Dermis microvascular lymphatic vessel endothelial cell (primary cell): ENCODE data around the gene KLK11. TPM values are rescaled to one million over a fixed set of nuclear protein-coding genes. Genes with fewer than 3 reads are reported as not detected.
"Not testable (repeated sequence)": the region's sequence is repeated elsewhere in the genome, so short reads cannot be mapped to it uniquely, and the experiment has no call there.

Source experiments
- DNase-seq, 2 donors: peaks; one replicate each; pipeline versions ENCODE4 v3.0.0 to v3.0.0-alpha.2; 2010; ENCODE audit warnings: low read depth in 2 of 2
- total RNA-seq: library from RNA; depleted of rRNA; stranded (reverse); fragments of >200 nt; gene quantifications from 2 replicates; pipeline ENCODE4 v1.2.1, GENCODE V29; 2014

KLK11 gene
- total RNA-seq, 1 donor from 2014 or later: not detected

DNA sequence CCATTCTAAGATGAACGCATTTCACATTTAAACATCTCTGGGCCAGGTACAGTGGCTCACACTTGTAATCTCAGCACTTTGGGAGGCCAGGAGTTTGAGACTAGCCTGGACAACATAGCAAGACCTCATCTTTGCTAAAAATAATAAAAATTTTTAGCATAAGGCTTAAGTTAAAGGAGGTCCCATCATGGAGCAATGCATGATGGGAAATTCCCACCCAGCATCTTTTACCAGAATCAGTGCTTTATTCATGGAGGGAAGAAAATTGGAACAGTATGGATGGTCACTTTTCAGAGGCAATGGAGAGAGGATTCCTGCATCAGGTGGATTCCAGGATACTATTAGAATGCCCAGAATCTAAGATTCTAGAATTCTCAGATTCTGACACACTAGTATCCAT, 21.2 kb downstream of the KLK11 start:
- no peak for DNase-seq

DNA sequence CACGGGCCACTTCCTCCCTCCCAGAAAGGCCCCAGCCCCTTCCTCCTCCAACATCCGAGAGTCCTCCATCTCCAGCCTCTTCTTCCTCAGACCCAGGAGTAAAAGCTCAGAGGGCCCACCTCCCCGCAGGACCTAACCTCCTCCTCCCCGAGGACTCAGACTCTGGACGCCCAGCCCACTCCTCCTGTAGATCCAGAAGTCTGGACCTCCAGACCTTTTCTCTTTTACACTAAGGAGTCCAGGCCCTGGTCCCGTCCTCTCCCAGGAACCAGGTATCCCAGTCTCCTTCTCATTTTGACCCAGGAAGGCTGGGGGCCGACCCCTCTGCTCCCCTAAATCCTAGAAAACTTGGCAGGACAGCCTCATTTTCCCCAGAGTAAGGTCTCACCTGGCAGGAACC, 23.1 kb downstream of the KLK11 start:
- no peak for DNase-seq

DNA sequence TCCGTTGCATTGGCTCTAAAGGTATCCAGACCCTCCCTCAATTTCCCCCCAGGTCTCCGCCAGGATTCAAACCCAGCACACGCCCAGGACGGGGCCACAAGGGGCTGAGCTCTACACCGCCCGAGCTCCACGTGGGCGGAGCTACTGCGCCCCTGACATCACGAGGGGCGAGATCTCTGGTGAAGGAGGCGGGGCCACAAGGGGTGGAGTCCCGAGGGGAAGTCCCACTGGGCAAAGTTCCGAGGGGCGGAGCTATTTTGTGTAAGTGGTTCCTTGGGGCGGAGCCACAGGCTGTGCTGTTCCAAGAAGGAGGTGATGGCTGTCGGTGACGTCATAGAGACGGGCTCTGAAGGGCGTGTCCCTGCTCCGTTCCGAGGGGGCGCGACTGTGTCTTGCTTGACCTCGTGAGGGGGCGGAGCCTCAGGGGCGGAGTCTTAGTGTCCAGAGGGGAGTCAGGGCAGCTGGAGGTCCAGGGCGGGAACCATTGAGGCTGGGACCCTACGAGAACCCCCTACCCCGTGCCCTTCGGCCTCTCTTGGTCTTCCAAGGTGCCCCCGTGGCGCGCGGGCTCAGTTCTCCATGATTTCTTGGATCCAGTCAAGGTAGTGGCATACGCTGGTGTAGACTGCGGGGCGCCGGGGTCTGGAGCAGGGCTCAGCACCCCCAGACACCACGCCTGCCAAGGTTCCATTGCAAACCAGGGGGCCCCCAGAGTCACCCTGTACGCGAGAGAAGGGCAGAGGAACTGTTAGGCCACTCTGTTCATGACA, 23.7 kb downstream of the KLK11 start:
- no peak for DNase-seq

DNA sequence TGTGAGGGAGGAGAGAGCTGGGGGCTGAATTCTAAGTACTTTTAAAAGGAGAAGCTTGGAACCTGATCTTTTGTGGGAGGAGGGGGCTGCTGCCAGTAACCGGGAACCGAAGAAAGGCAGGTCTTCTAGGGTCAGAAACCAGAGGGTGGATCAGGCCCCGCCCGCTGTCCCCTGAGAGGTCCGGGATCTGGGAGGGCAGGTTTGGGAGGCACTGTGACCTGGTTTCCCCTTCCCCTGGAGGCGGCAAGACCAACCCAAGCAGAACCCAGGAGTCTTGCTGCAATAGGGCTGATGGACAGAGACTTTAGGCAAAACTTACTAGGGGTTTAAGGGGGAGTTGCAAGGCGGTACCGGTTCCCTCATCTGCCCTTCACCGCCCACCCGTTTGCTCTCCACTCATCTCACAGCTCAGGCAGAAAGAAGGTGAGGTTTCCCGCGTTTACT, 24.3 kb downstream of the KLK11 start:
- DNase-seq: no peak

DNA sequence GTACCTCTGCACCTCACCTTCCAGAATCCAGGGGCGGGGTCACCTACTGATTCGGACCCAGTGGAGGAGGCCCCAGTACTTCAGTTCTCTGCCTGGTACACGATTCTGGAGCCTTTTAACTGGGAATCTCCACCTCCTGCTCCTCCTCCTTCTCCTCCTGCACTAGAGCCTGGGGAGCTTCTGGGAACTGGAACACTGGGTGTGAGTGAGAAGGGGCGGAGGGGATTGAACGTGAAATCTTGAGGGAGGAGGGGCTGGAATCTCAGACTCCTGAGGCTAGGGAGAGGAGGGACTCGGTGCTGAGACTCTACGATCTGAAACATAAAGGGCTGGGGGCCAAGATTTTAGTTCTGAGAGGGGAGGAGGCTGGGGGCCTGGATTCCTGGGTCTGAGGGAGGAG, 24.9 kb downstream of the KLK11 start, which contains the start of gene KLK8:
Gene KLK8 (minus strand): TSS at position 90 of the 400 bp plus-strand sequence. CDS start 437 bp downstream, outside the sequence.
- DNase-seq: no peak

DNA sequence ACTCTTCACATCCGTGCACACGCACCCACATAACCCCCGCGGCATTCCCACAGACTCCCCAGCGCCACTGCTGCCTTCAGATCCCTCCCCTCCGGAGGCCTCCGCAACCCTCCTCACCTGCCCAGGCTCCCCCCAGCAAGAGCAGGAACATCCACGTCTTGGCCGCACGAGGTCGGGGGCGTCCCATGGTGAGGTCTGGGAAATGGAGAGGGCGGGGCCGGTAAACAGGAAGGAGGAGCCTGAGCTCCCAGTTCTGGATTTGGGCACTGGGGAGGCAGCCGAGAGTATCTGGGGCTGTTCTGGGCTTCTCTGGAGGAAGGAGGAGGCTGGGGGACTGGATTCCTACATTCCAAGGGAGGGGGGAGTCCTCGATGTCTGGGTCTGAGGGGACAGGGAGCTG, 25.4 kb downstream of the KLK11 start:
- no peak for DNase-seq

DNA sequence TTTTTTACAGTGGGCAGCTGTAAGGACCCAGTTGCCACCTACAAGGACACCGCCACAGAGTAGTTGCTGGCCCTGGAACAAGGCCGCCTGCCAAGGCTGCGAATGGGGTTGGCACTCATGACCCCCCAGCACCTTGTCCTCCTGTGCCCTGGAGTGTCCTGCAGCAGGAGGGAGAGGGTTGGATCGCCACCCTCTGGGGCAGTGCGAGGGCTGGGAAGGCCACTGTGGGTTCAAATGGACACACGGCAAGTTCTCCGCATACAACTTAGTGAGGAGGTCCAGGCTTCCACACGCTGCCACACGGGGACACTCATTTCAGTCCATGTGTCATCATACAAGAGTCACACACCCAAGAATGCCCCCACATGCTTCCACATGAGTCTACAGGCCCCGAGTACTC, 26.0 kb downstream of the KLK11 start:
- no peak for DNase-seq

DNA sequence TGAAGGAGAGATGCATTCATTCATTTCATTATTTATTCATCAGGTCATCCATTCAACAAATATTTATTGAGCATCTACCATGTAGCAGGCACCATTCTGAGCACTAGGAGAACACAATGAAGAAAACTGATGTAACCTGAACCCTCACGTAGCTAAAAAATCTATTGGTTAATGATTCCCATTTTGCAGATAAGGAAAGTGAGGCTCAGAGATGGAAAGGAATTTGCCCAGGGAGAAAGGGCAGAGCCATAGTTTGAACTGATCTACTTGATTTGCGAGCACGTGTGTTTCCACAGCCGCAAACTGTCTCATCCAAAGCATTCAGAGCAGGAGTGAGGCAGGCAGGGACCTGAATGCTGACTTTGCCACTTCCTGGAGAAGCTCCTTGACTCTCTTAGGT, 27.7 kb downstream of the KLK11 start:
- no peak for DNase-seq

DNA sequence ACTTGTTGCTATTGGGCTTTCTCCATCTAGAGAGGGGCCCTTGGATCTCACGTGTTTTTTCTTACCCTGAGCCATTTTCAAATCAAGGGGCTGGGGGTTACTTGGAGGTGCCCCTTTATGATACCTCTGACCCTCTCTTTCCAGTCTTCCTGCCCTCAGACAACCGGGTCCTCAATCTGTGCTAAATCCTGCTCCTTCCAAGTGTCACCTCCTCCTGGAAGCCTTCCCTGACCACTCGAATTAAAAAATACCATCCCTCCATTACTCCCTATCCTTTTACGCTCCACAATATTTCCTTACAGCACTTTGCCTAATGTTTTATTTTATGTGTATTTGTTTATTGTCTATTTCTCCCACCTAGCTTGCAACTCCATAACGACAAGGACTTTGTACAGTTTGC, 28.4 kb downstream of the KLK11 start:
- DNase-seq: no peak

DNA sequence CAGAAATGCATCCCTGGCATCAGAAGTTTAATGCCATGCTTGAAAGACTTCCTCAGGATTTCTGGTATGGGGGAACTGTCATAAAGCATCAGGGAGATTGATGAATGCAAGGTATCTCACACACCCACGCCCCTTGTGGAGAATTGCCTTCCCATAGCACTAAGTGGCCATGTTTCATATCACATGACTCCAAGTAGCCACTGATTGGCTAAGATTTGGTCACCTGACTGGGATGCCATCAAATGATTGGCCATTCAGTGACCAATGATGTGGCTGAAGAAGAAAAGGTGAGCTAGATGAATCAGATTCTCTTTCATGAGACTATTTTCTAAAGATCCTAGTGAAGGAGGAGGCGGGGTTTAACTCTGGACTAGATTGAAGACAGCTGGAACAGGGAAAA, 32.3 kb downstream of the KLK11 start:
- DNase-seq: no peak

DNA sequence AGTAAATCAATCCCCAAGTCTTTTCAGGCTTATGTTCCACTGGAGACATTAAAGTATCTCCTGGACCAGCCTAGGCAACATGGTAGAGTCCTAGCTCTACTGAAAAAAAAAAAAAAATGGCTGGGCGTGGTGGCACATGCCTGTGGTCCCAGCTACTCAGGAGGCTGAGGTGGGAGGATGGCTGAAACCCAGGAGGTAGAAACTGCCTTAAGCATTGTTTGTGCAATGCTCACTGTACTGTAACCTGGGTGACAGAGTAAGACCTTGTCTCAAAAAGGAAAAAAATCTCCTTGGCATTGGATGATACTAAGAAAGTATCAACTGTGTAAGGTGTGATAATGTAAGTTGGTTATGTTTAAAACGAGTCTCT, 33.8 kb downstream of the KLK11 start:
- no peak for DNase-seq

DNA sequence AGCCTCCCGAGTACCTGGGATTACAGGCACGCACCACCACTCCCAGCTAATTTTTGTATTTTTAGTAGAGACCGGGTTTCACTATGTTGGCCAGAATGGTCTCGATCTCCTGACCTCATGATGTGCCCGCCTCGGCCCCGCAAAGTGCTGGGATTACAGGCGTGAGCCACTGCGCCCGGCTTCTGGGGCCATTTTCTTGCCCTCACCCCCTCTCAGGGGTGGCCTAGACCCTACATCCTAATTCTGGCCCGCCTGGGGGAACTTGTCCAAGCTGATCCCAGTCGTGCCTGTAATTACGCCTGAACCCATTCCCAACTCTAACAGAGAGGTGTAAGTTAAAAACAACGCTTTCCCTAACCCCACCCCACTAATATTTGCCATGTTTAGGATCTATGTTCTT, 42.0 kb downstream of the KLK11 start:
- not testable (repeated sequence) for DNase-seq

DNA sequence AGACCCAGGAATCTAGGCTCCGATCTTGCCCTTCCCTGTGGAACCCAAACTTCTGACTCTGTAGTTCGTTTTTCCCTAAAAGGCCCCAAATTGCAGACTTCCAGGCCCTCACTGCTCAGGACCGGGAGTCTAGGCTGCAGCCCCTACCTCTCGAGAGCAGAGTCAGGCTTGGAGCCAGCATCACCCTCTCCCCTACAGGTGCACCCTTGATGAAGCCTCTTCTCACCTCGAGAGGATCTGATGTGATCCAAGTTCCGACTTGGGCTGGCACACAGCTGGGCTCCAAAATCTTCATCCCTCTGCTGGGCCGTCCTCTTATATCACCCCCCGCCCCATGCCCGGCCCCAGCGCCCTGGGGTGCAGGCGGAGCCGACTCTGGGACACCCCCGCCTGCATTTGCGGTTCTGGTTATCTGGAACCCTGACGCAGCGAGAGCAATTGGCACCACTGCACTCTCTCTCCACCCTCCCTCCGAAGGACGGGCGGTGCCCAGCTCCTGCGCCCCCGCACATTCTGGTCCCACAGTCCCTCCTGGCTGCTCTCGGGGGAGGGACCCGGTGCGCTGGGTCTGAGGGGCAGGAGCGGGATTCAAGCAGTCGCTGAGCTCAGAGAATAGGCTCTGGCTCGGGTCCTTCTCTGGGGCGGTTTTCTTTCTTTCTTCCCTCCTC, 42.7 kb downstream of the KLK11 start, which contains the start of gene KLK7:
Gene KLK7 (minus strand): TSS at position 293 of the 668 bp plus-strand sequence. CDS start 1,518 bp downstream, outside the sequence.
- DNase-seq: no peak

DNA sequence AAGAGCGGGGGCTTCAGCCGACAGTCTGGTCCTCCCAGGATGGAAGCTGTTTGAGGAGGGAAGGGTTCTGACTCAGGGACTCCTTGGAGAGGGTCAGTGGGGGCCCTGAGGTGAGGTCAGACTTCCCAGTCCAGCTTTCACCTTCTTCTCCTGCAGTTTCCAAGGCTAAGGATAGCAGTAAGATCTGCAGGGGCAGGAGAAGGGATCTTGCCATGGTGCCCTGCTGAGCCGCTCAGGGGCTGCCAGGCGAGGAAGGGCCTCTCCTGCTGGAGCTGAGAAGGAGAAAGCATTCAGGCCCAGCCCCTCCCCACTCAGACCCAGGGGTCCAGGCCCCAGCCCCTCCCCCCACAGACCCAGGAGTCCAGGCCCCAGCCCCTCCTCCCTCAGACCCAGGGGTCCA, 44.2 kb downstream of the KLK11 start:
- no peak for DNase-seq

DNA sequence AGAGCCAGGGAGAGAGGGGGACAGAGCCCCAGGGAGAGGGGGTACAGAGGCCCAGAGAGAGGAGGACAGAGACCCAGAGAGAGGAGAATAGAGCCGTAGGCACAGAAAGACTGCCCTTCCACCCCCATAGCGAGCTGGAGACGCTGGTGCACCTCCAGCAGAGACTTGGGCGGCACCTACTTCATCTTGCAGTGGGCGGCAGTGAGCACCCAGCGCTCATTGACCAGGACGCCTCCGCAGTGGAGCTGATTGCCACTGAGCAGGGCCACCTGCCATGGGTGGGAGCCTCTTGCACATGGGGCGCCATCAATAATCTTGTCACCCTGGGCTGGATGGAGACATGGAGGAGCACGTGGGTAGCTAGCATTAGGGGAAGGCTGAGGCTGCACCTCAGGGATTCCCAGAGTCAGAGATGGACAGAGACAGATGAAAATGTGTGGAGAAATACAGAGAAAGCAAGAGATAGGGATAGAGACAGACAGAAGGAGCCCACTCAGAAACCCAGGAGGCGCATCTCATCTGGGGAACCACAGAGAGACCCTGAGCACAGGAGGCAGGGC, 44.7 kb downstream of the KLK11 start:
- DNase-seq: no peak

DNA sequence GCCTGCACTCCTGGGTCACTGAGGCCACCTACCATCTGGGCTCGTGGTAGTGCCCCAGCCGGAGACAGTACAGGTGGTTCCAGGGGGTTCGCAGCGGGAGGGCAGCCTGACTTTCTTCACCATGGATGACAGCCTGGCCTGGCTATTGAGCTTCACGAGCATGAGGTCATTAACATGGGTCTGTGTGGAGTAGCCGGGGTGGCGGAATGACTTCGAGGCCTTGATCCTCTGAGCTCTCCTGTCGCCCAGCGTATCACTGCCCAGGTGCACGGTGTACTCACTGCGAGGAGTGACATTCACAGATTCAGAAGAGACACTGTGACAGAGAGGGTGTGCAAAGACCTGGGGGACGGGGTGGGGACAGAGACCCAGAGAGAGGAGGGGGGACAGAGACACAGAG, 46.2 kb downstream of the KLK11 start:
- DNase-seq: no peak

DNA sequence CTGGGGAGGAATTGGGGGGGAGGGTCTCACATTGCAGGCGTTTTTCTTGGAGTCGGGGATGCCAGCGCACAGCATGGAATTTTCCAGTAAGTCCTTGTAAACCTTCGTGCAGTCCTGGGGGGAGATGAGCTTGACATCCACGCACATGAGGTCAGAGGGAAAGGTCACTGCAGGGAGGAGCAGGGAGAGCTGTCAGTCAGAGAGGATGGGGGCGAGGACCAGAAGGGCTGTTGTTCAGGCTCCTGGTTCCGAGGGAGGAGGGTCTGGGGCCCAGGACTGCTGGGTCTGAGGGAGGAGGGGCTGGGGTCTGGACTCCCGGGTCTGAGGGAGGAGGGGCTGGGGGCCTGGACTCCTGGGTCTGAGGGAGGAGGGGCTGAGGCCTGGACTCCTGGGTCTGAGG, 46.7 kb downstream of the KLK11 start:
- DNase-seq: no peak

DNA sequence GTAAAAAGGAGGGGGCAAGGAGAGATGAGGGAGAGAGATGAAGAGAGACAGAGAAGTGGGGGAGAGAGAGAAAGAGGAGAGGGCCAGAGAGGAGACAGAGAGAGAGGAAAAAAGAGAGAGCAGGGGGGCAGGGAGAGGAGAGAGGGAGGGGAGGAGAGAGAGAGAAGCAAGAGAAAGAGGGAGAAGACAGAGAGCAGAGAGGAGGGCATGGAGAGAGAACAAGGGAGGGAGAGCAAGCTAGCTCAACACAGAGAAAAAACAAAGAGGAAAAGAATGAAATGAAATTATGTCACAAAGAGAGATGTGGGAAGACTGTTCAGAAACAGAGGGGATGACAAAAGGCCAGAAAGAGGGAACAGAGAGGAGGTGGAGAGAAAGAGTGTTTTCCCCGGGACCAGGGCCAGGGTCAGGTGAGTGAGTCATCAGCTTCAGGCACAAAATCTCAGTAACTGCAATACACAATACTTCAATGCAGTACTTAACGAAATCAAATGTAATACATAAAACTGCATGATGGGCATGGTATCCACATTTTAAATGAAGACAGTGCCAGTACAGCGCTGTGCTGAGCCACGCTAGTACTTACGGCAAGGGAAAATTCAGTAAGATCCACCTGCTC, 47.5 kb downstream of the KLK11 start:
- DNase-seq: no peak

DNA sequence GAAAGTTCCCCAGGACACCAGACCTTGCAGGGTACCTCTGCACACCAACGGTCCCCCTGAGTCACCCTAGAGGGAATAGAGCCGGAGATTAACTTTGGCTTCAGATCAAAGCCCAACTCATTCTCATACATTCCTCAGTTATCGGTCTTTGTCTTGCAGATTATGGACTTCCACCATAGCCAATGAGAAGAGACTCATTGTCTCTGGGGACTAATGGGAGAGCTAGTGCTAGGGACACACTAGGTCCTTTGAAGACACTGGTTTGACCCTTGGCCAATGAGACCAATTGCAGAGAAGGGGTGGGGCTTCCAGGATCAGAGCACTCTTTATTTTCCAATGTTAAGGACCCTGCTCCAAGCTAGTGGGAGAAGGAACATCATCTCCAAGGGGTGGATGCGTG, 48.8 kb downstream of the KLK11 start:
- no peak for DNase-seq

DNA sequence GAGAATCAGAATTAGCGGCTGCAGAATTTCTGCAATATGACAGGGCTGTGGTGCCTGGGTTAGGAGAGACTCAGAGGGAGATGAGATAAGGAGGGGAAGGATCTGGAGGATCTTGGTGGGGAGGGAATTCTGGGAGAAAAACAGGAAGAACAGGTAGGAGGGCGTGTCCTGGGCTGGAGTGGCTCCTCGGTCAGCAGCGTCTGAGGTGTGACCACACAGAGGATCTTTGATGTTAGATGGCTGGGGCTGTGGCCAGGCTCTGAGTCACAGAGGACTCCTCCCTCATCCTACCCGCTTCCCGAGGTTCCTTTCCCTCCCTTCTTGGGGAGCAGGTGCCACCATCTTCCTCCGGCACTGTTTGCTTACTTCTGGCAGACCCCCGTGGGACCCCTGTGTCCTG, 50.6 kb downstream of the KLK11 start:
- no peak for DNase-seq

DNA sequence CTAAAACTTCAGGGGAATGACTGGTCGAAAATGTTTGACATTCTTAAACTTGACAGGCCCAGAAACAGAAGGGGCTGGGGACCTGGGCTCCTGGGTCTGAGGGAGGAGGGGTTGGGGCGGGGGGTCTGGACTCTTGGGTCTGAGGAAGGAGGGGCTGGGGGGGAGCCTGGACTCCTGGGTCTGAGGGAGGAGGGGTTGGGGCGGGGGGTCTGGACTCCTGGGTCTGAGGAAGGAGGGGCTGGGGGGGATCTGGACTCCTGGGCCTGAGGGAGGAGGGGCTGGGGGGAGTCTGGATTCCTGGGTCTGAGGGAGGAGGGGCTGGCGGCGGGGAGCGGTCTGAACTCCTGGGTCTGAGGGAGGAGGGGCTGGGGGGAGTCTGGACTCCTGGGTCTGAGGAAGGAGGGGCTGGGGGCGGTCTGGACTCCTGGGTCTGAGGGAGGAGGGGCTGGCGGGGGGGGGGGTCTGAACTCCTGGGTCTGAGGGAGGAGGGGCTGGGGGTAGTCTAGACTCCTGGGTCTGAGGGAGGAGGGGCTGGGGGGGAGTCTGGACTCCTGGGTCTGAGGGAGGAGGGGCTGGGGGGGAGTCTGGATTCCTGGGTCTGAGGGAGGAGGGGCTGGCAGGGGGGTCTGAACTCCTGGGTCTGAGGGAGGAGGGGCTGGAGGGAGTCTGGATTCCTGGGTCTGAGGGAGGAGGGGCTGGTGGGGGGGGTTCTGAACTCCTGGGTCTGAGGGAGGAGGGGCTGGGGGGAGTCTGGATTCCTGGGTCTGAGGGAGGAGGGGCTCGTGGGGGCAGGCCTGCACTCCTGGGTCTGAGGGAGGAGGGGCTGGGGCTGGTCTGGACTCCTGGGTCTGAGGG, 51.5 kb downstream of the KLK11 start:
- DNase-seq: no peak
